Activated CD4-positive, alpha-beta T cell treated with anti-CD3 and anti-CD28 coated beads, Interleukin-2, Interleukin-6, amounts not matched to agents 100 ng/mL and 50 ng/mL, durations not matched to agents 16 hours and 8 hours (primary cell): ENCODE results near the gene SASH1.

ENCODE experiments used
- DNase-seq: peaks from one replicate; pipeline ENCODE4 v3.0.0-alpha.2; 2020

SASH1 gene

GRCh38 chr6:148342350-148343046 lies at the start of gene SASH1:
SASH1 (plus strand) TSS chr6:148342838; CDS start chr6:148343068, 230 bp downstream.
- peak; percentile 19 for DNase-seq

- no peak for DNase-seq
These were observed 49.2 kb upstream of the SASH1 start for GRCh38 chr6:148293181-148293995.

DNA sequence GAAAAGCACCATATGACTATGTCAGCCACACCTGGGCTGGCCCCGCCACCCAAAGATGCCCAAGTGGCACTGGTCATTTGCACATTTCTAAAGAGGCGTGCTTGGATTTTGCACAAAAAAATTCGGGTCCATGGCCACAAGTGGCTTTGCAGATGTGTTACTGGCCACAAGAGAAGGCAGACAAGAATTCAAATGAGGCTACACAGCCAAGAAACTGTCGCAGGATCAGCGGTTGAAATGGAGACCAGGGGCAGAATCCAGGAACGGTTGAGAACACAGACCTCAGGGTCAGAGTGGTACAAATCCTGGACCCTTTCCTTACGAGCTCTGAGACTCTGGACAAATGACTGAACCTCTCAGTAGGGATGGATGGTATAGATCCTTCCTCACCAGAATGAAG lies 48.6 kb upstream of the SASH1 start:
- no peak for DNase-seq

DNA sequence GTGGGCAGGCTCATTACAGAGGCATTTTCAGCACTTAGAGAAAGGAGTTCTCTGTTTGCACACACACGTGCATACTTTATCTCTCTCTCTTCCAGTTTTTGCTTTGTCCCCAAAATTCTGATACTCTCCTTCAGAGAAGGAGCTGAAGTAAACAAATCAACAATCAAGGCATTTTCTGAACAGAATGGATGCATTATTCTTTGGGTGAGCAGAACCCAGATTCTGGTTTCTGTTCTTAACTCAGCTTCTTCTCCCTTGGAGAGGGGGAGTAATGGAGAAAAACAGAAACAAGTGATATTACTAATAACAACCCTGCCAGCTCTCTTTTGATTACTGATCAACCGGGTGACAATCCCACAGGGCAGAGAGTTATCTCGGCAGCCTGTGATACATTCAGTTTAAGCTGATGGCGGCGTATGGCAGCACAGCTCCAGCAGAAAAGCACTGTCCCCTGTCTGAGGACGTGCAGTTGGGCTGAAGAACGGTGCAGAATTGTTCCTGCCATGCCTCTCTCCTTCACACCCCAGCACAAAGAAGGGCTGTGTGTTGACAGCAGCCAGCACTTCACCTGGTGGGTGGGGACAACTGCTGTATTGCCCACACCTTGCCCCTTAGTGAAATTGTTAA lies 47.3 kb upstream of the SASH1 start:
- no peak for DNase-seq

GRCh38 chr6:148296771-148297170 lies 45.9 kb upstream of the SASH1 start:
- DNase-seq, result no peak

GRCh38 chr6:148298683-148299082 lies 44.0 kb upstream of the SASH1 start:
- no peak for DNase-seq

DNA sequence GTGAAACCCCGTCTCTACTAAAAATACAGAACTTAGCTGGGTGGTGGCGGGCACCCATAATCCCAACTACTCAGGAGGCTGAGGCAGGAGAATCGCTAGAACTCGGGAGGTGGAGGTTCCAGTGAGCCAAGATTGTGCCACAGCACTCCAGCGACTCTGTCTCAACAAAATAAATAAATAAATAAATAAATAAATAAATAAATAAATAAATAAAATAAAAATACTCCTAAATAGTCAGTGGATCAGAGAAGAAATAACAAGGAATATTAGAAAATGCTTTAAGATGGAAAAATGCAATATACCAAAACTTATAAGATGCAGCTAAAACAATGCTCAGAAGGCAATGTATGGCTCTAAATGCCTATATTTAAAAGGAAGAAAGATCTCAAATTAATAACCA lies 39.0 kb upstream of the SASH1 start:
- no peak for DNase-seq

DNA sequence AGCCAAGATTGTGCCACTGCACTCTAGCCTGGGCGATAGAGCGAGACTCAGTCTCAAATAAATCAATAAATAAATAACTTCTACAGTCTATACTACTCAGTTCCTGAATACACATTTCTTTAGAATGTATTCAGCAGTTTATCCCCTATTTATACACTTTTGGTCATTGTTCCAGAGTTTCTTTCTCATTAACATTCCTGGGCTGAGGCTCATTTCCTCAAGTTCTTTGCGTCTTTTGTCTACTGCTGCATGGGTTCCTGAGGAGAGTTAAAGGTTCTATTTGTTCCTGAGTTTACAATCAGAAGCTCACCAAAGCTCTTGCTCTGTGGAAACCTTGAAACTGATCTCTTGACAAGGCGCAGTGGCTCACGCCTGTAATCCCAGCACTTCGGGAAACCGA lies 37.7 kb upstream of the SASH1 start:
- DNase-seq, result no peak

DNA sequence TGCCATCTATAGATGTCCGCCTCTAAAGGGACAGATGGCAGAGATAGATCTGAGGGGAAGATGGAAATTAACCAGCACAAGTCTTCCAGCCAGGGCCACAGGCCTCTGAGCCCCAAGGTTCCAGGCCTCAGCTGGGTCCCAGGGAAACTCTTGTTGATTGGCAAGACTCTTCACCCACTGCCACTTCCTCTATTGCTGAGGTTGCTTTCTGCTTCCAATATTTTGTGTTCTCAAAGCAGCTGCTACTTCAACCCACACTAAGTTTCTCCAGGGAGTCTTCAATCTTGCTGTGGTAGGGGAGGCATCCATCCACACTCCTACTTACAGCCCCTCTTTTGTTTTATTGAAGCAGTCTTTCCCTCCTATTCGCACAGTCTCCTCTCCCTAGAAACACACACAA lies 36.4 kb upstream of the SASH1 start:
- DNase-seq, result no peak

DNA sequence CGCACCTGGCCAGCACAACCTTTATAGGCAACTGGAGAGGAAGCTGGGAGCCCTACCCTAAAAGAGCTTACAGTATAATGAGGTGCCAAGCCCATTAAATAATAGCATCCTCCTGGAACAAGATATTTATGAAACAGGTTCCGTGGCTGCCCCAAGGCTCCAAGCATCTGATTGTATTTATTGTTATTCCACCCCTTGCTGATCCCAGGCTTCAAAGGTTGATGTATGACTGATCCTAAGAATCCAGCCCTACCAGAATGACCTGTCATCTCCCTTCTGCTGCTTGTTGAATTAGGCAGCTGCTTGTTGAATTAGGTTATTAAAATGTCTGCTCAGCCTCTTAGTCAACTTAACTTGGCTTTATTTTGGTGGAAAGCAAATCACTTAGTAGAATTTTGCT lies 35.2 kb upstream of the SASH1 start:
- no peak for DNase-seq

- no peak for DNase-seq
These were observed 33.3 kb upstream of the SASH1 start for GRCh38 chr6:148309301-148309700.

GRCh38 chr6:148311966-148312669 lies 30.5 kb upstream of the SASH1 start:
- DNase-seq, result no peak

GRCh38 chr6:148313488-148313887 lies 29.1 kb upstream of the SASH1 start:
- no peak for DNase-seq

- no peak for DNase-seq
These were observed 26.3 kb upstream of the SASH1 start for GRCh38 chr6:148316308-148316707.

- DNase-seq, result no peak
These were observed 25.6 kb upstream of the SASH1 start for GRCh38 chr6:148317051-148317450.

DNA sequence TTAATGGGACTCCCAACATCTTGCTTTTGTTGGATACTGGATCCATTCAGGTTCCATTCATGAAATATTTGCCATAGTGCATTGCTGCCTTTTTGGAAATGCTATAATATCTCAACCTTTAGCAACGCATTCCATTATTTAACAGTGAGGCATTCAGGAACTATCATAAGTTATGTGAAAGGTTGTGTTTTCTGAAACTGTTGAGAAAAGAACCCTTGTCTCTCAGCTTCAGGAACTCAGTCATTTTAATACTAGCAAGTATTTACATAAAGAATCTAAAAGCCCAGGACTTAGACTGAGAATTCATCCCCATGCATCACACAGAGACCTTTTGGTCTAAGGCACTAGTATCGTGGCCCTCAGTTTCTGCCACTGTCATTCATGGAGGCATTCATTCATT lies 24.9 kb upstream of the SASH1 start:
- no peak for DNase-seq

DNA sequence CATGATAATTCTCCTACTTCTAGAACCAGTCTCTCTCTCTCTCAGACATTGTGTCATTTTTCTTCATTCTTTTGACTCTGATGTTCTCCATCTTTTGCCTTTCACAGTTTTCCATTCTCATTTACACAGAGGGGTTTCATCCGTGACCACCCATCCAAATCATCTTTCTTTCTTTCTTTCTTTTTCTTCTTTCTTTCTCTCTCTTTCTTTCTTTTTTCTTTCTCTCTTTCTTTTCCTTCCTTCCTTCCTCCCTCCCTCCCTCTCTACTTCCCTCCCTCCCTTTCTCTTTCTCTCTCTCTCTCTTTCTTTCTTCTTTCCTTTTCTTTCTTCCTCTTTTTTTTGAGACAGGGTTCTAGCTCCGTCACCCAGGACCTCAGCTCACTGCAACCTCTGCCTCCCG lies 19.9 kb upstream of the SASH1 start:
- DNase-seq, result no peak

- no peak for DNase-seq
These were observed 19.3 kb upstream of the SASH1 start for GRCh38 chr6:148323344-148323743.

DNA sequence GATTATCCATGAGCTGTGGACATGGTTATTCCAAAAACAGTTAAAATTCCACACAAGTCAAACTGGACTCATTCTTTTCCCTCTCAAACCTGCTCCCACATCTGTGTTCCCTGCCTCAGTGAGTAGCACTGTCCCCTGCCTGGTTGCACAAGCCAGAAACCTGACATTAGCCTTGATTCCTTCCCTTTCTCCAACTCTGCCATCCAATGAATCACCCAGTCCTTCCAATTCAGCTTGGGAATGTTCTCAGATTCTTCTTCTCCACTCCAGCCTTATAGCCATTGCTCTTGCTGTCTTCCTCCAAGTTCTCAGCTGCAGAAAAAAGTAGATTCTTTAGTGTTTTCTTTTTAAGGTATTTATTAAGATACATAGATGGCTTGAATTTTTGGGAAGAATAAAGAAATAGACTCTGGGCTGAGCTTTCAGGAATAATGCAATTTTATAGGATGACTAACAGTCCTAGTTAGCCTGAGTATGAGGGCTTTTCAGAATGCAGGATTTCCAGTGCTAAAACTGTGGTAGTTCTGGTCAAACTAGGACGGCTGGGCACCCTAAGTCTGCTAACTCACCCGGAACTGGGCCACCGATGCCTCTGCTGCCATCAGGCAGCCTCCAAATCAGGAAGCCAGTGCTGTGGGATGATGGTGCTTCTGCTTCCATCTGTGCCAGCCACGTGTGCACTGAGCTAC lies 18.2 kb upstream of the SASH1 start:
- DNase-seq, result no peak

GRCh38 chr6:148325316-148326068 lies 17.1 kb upstream of the SASH1 start:
- DNase-seq, result no peak

GRCh38 chr6:148328876-148329555 lies 13.6 kb upstream of the SASH1 start:
- DNase-seq, result no peak
